Cerebellar nuclear complex (tissue), 1 donor: ENCODE measurements around the gene TASL.
"Not testable (repeated sequence)": the region's sequence is repeated elsewhere in the genome, so short reads cannot be mapped to it uniquely, and the experiment has no call there.

Source experiments
- DNase-seq, 2 experiments: peaks; one replicate each; lab custom pipeline; 2025; lab: John Stamatoyannopoulos, UW

Gene TASL

GRCh38 chrX:30577362-30577991, at the start of gene TASL:
Gene TASL, minus strand, starts transcription at chrX:30577766. Its CDS starts 17,411 bp downstream, at chrX:30560355.
- DNase-seq, result no peak

- no peak for DNase-seq
Measured at GRCh38 chrX:30626402-30626801, 48.8 kb upstream of the TASL start.

- DNase-seq, result no peak
Measured at GRCh38 chrX:30622361-30622760, 44.8 kb upstream of the TASL start.

GRCh38 chrX:30620980-30621618, 43.5 kb upstream of the TASL start:
- no peak for DNase-seq

- DNase-seq, result no peak
Measured at GRCh38 chrX:30620125-30620524, 42.6 kb upstream of the TASL start.

- no peak for DNase-seq
Measured at GRCh38 chrX:30618160-30618765, 40.7 kb upstream of the TASL start.

GRCh38 chrX:30615229-30615628, 37.7 kb upstream of the TASL start:
- DNase-seq, result no peak

GRCh38 chrX:30613721-30614120, 36.2 kb upstream of the TASL start:
- DNase-seq, result no peak

GRCh38 chrX:30612250-30612655, 34.7 kb upstream of the TASL start:
- no peak for DNase-seq

- DNase-seq, result no peak
Measured at GRCh38 chrX:30610026-30610425, 32.5 kb upstream of the TASL start.

- DNase-seq, result no peak
Measured at GRCh38 chrX:30607155-30607554, 29.6 kb upstream of the TASL start.

- not testable (repeated sequence) for DNase-seq
Measured at GRCh38 chrX:30600269-30601176, 23.0 kb upstream of the TASL start.

- no peak for DNase-seq
Measured at GRCh38 chrX:30597216-30598012, 19.8 kb upstream of the TASL start.

GRCh38 chrX:30593440-30594200, 16.1 kb upstream of the TASL start:
- no peak for DNase-seq

GRCh38 chrX:30592831-30593230, 15.3 kb upstream of the TASL start:
- no peak for DNase-seq

GRCh38 chrX:30590368-30590767, 12.8 kb upstream of the TASL start:
- DNase-seq, result no peak

- DNase-seq, result no peak
Measured at GRCh38 chrX:30589146-30589888, 11.8 kb upstream of the TASL start.

GRCh38 chrX:30586516-30586915, 8.9 kb upstream of the TASL start:
- DNase-seq, result no peak

GRCh38 chrX:30582664-30583063, 5.1 kb upstream of the TASL start:
- DNase-seq, result no peak

GRCh38 chrX:30580641-30581040, 3.1 kb upstream of the TASL start:
- no peak for DNase-seq
